Fibroblast of peridontal ligament (primary cell): ENCODE measurements around the gene PARD6B.

ENCODE experiments used
- DNase-seq: peaks from one replicate; pipeline ENCODE4 v3.0.0-alpha.2; 2010; ENCODE audit errors: extremely low read depth

The PARD6B gene

DNA sequence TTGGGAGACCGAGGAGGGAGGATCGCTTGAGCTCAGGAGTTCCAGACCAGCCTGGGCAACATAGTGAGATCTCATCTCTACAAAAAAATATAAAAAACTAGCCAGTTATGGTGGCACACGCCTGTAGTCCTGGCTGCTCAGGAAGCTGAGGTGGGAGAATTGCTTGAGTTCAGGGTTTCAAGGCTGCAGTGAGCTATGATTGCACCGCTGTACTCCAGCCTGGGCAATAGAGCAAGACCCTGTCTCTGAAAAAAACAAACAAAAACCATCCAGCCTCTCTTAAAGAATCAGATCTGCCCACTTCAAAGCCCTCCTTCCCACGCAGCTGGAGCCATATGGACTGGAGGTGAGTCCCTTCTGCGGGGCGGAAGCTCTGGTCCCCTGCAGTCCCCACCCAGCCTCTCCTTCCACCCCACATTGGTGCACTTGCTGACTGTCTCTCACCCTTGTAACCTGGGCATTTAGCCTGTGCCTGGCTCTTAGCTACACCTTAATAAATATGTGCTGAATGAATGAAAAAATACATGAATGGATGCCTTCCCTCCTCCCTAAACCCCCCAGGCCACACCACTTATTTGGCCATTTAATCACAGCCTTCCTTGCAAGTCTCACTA is 7.2 kb upstream of the PARD6B start:
- DNase-seq: no peak

DNA sequence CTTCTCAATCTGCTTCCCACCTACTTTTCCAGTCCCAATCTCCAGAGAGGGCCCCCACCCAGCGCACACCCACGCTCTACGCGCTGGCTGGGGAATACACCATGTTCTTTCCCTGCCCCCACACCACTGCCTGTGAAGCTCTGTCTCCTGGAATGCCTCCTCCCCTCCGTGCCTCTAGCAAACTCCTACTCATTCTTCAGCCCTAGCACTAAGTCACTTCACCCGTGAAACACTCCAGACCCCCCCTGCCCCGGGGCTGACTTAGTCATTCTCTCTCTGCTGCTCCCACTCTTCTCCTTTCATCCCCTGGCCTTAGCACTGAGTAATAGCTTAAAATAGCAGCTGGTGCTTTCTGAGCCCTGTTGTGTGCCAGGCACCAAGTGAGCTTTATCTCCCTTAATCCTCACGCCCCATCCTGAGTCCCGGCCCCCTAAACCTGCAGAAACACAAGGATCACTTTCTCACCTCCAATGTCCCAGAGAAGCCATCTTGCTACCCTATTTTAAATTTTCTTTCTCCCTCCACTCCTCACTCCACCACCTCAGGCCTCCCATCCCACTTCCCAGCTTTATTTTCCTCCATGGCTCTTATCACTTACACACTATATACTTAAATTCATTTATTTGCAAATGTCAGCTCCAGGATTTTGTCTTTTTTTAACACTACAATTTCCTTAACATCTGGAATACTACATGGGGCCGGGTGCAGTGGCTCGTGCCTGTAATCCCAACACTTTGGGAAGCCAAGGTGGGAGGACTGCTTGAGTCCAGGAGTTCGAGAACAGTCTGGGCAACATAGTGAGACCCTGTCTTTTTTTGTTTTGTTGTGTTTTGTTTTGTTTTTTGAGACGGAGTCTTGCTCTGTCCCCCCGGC is 6.3 kb upstream of the PARD6B start:
- peak; percentile 88 for DNase-seq

DNA sequence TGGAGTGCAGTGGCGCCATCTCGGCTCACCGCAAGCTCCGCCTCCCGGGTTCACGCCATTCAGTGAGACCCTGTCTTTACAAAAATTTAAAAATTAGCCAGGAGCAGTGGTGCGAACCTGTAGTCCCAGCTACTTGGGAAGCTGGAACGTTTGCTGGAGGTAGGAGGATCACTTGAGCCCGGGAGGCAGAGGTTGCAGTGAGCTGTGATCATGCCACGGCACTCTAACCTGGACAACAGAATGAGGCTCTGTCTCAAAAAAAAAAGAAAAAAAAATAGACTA is 5.7 kb upstream of the PARD6B start:
- no peak for DNase-seq

DNA sequence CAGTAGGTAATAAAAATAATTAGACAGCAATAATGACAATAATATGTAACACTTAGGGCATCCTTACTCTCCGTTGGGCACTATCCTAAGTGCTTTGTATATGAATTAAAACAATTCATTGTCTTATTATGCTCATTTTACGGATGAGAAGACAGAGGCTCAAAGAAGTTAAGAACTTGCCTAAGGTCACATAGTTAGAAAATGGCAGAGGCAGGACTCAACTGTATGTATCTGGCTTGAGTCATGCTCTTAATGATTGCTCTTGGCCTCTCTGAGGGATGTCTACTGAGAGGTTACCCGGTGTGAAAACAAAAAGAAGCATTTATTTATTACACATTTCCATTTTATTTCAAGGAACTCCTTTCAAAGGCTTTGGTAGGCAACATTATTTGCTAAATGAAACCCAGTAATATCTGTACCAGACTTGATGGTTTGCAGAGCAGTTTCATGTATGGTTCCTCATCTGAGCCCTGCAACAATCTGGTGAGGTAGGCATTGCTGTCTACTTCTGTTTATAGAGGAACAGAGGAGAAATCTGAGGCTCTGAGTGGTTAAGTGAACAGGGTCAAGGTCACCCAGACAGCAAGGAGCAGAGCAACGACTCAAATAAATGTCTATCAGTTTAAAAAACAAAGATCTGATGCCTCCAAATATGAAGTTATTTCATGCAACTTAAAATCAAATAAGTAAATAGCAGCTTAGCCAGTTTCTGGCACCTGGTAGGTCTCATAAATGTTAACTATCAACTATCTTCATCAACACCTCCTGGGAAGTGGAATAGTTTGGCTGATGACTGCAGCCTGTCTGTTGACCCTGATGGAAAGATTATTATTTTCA is 4.2 kb upstream of the PARD6B start:
- DNase-seq: no peak

DNA sequence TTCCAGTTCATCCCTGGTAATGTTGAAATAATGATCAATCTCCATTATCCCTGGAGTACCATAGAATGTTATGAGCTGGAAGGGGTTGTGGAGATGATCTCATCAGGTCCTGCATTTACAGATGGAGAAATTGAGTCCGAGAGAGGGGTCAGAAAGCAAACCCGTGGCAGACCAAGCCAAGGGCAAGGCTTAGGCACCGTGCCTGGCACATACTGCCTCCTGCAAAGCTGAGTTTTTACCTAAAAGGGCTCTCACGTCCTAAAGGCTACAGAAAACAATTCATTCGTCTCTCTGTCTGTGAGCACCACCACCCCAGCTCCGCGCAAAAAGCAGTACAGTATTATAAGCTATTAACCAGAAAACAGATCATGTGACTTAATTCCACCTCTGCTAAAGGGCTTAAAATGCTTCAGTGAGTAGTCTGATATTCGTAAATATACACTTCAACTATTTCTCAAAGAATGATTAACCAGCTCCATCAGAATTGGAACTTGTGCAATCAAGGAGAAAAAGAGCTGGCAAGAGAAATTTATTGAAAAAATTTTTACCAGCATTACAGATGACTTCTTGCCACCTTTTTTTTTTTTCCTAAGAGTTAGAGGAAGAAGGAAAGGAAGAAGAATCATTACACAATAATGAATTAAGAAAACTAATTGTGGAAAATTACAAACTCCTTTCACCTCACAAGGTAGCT is 3.4 kb upstream of the PARD6B start:
- no peak for DNase-seq

DNA sequence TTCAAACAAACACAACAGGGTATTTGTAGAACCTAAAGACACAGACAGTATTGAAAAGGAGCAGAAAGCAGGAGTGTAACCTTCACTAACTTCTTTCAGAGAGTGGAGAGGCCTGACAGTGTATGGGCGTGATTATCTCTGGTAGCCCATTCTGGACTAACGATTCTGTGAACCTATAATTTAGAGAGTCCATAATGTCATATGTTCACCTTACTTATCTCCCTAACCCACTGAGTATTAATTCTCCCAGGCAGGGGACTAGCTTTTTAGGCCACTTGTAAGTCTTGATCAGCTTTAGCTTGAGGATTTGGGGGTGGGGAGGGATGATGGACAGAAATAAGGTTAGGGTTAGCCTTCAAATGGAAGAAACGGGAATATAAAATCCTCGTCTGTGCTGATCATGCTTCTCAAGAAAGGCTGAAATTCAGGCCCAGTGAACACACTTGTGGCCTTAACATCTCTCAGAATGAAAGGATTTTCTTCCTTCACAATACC is 2.8 kb upstream of the PARD6B start:
- DNase-seq: no peak

DNA sequence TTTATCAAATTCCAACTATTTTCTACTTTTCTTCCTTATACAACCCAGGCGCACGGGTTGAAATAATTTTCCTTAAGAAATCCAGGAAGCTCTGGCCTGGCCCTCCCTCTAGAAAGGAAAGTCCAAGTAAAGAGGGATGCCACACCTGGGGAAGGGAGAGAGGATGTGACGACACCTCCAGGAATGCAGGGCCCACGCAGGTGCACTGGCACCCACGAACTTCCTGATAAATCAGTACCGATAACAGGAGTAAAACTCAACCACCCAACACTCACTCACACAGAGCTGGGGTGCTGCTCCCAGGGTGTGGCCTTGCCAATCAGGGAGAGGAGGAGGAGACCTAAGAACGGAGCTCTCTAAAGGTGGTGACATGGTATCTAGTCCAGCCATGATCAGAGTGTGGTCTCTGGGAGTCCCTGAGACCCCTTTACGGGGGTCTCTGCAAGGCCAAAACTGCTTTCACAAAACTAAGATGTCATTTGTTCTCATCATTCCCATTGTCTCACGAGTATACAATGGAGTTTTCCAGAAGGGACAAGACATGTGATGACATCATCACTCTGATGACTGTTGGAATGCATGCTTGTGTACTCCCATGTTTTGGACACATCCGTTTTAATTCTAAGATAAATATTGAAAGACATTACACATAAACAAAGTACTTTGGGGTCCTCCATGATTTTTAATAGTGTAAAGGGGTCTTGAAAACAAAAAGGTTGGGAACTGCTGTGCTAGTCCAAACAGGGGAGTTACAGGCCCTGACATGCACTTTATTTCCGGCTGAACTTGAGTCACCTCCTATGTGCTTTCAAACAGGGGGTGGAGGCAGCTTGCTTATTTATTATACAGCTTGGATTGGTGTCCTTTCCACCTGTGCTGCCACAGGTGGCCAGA is 2.2 kb upstream of the PARD6B start:
- DNase-seq: no peak

DNA sequence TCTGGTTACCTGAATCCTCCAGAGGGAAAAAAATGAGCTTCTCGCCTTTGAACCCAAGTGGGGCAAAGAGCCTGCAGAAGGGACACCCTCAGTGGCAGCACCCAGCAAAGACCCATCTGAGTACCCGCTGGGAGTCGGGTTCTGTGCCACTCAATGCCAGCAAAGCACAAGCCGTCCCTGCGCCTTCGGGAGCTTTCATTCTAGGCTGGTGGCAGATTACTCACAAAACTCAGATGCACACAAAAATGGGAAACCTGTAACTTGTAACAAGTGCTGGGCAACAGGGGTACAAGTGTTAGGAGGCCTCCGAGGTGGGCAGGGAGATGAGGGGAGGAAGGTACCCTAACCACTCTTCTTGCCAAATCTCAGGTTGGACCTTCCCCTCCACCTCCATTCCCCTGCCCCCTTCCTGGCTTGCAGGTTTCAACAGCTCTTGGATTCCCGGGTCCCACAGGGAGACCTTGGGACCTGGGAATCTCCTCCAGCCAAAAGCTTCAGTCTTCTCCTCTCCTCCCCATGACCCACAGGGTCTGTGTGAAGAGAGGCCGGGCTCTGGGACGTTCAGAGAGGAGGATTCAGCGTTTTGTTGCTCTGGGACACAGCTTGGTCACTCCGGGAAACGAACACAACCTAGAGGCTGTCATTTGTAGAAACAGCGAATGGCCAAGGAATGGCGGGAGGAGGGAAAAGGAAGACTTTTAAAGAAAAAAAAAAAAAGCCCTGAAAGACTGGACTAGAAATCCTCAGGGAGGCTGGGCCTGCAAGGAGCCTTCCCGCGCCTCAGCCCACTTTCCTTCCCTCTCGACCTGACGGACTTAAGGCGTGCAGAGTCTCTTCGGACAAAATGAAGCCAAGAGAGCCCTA is 1.2 kb upstream of the PARD6B start:
- DNase-seq: peak; percentile 30

DNA sequence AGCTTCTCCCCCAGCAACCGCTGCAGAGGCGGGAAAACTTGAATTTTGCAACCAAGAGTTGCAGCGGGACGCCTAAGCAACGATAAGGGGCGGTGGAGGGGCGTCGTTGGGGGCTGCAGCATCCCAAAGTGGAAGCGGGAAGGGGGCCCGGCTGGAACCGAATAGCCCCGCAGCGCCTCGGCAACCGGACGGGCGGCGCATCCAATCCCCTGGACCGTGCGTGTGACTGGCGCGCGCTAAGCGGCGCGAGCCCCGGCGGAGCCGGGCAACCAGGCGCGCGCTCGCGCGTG is 670 bp upstream of the PARD6B start:
- no peak for DNase-seq

DNA sequence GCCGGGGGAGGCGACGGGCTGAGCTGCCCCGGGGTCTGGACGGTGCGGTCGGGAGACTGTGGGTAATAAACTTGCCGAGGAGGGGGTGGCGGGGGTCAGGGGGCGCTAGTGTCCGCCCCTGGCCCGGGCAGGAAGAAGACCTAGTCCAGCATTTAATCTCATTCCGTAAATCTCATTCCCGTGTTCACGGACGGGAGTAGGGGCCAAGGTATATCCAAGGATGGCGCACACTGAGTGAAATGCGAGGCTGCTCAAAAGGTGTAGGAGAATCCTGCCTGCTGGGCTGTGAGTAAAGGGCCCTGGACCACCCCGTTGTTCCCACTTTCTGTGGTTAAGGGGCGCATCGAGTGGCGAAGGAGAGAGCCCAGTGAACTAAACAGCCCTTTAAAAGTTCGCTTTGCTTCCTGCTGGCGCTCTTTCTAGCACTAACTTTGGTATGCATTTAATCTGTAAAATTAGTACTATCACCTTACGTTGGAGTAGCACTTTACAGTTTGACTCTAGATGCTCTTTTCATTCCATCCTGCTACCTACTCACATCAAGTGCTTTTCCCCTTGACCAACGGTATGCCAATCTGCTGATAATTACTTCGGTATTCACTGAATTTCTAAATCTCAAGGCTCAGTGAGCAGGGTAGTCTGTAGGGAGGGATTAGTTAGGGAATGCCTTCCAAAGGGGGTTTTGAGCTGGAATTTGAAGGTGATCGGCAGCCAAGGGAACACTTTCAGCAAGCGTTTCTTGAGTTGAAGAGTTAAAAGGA is 730 bp downstream of the PARD6B start:
- no peak for DNase-seq

DNA sequence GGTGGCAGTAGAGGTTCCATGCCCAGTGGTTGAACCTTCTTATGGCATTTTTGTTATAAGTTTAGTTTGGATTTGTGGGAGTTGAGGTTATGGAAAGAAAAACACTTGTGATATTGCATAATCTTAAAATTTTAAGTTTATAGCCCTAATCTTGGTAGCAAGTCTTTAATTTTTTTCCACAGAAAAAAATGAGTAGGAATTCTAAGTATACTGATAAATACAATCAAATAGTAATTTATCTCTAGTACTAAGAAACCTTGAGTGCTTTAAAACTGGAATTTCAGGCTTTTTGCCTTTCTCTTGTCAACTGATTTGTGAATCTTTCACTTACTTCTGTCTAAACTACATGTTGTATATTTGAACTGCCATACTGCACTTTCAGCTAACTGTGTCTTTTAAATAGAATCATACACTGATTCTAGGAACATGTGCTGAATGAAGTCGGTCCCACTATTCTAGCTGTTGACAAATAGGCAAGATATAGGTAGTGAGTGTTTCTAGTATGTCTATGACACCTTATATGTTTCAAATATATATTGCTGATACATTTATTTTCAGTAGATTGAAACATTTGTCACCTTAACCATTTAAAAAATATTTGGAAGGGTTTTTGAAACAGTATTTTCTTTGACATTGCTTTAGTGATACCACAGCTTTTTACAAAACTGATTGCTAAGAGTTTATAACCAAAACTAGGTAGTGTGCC is 2.4 kb downstream of the PARD6B start:
- DNase-seq: no peak

DNA sequence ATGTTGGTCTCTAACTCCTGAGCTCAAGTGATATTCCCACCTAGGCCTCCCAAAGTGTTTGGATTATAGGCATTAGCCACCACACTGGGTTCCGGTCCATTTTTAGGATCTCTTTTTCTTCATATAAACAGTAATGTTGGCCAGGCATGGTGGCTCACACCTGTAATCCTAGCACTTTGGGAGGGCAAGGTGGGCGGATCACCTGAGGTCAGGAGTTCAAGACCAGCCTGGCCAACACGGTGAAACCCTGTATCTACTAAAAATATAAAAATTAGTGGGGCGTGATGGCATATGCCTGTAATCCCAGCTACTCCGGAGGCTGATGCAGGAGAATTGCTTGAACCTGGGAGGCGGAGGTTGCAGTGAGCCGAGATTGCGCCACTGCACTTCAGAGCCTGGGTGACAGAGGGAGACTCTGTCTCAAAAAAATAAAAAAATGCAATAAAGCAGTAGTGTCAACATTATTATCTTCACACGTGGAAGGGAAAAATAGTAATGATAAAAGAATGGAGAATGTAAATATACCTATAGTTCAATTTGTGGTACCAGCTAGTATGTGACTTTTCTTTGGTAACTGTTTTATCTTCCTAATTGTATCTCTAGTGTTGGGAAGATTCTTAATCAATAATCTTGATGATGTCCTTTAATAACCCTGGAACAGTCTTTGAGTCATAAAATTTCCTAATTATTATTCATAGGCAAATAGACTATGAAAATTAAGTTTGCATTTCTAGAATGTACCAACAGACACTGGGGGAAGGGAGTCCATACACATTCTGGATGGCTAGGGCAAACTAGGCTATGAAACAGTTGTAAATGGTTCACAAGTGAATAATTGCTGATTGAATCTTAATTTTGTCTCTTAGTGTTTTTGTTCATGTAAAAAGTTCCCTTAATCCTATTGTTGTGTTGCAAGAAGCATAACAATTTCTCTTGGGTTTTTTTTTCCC is 3.6 kb downstream of the PARD6B start:
- DNase-seq: no peak

DNA sequence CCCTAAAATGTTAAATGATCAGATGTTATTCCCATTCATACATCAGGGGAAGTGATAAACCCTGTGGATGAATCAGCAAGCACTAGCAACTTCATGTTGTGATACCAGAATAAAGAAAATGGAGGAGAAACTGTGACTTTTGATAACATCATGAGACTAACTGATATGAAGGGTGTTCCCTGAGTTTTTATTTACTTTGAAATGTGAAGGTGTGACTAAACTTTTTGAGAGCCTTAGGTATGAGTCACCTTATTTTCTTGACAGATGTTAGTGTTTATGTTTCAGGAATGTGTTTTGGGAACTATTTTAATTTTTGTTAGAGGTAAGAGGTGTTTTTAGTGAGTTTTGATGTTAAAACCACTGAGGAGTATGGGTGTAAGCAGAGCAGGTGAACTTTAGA is 4.4 kb downstream of the PARD6B start:
- no peak for DNase-seq

DNA sequence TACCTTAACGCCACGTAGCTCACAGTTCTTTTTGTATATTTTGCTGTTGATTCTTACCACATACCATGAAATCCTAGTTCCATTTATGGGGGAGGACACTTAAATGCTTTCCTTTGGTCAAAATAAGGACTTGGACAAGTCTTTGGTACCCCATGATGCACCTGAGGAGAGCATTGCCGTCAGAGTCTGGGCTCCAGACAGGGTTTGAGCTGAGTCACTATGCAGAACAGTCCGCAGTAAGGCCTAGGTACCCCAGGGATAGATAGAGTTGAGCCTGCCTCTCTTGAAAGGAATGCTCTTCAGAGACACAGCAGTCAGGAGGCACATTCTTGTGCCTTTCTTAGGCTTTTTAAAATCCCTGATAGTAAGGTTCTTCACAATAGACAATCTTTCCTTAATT is 6.0 kb downstream of the PARD6B start:
- DNase-seq: no peak

DNA sequence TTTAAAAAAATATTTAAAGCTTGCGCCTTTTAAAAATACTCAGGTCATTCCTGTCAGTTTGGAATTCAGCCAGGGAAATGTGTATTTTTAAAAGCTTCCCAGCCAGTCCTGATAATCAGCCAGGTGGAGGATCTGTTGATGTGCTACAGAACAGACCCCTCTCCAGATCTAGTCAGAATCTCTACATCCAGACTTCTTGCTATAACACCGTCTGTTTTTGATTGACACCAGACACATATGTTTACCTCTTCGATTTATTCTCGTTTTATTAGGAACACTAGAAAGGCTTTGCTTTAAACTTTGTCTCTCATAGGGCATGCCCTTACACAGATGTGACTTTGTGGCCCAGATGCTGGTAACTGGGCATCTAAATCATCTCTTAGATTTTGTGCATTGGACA is 11.7 kb downstream of the PARD6B start:
- DNase-seq: no peak

DNA sequence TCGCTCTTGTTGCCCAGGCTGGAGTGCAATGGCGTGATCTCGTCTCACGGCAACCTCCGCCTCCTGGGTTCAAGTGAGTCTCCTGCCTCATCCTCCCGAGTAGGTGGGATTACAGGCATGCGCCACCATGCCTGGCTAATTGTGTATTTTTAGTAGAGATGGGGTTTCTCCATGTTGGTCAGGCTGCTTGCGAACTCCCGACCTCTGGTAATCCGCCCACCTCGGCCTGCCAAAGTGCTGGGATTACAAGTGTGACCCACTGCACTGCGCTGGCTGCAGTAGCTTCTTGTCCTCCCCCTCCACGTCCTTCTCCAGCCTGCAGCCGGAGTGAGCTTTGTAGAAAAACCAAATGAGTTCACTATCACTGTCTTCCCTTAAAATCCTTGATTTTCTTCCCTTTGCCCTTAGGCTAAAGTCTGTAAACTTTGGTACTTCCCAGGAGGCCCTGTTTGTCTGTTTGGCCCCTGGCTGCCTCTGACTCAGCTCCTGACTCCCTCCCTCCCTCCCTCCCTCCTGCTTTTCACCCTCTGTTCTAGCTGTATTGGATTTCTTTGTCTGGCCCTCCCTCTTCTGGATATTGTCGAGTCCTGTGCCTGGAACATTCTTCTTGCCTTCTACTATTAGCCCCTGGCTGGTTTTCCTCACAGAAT is 12.9 kb downstream of the PARD6B start:
- peak; percentile 88 for DNase-seq

DNA sequence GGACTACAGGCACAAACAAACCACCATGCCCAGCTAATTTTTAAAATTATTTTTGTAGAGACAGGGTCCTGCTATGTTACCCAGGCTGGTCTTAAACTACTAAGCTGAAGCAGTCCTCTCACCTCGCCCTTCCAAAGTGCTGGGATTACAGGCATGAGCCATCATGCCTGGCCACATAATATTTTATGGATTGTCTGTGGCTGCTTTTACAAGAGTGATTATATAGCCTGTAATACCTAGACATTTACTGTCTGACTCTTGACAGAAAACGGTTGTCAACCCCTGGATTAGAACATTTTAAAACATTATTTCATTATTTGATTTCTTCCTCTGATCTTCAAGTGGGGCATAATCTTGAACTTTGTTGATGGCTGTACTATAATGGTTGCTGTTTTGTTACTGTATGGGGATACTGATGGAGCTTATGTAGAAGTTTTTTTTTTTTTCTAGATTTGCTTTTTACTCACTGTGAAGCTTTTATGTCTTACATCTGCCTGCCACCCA is 14.3 kb downstream of the PARD6B start:
- DNase-seq: no peak
